T-helper 1 cell treated with Interleukin-12 subunit alpha and Interleukin-12 subunit beta and Interleukin-4 antibody, amounts not matched to agents 30 ng/mL and 1 ng/mL, for 36 hours (primary cell): ENCODE data around the gene FRRS1. TPM values are rescaled to one million over a fixed set of nuclear protein-coding genes. Genes with fewer than 3 reads are reported as not detected.
"Not testable (repeated sequence)": the region's sequence is repeated elsewhere in the genome, so short reads cannot be mapped to it uniquely, and the experiment has no call there.

Experiments
- intact Hi-C: fragments of 100-400 bp; cut with micrococcal nuclease; formaldehyde crosslinking; loops from one replicate; pipeline ENCODE4 v1.15.1; 2024
- total RNA-seq: library from RNA; stranded (reverse); gene quantifications from 2 replicates; pipeline ENCODE4 v1.2.3, GENCODE V29; 2022

Gene FRRS1
- 0.24 and 0.32 TPM in 2 replicates for total RNA-seq

GRCh38 chr1:99766378-99766800 is at the start of gene FRRS1:
FRRS1 (minus strand) TSS chr1:99766635; CDS start chr1:99748768, 17,867 bp downstream.
- intact Hi-C loops = loop anchor here (1.0 kb wide), 1 partner anchor 19 kb away; no protein-coding TSS in a partner anchor

GRCh38 chr1:99814373-99814900 is 48.0 kb upstream of the FRRS1 start:
- intact Hi-C loops = no loop called here

- intact Hi-C loops = no loop called here
These were observed 45.3 kb upstream of the FRRS1 start for GRCh38 chr1:99811747-99812146.

- intact Hi-C loops = no loop called here
These were observed 44.6 kb upstream of the FRRS1 start for GRCh38 chr1:99811075-99811474.

- intact Hi-C loops = loop anchor here (1.0 to 5.0 kb wide), 10 partner anchors 42 to 1060 kb away; partner anchors contain the start of genes AGL, CDC14A, DBT and RTCA
These were observed 42.1 kb upstream of the FRRS1 start for GRCh38 chr1:99808391-99809115.

GRCh38 chr1:99806882-99807281 is 40.4 kb upstream of the FRRS1 start:
- intact Hi-C loops = loop anchor here (5.0 kb wide), 2 partner anchors 440 to 545 kb away; partner anchors contain the start of genes CDC14A and DBT

- intact Hi-C loops = no loop called here
These were observed 35.1 kb upstream of the FRRS1 start for GRCh38 chr1:99801584-99801983.

GRCh38 chr1:99793861-99794260 is 27.4 kb upstream of the FRRS1 start:
- intact Hi-C loops = not testable (repeated sequence)

- intact Hi-C loops = loop anchor here (10.0 kb wide), 1 partner anchor 1525 kb away; no protein-coding TSS in a partner anchor
These were observed 23.3 kb upstream of the FRRS1 start for GRCh38 chr1:99789715-99790114.

- intact Hi-C loops = loop anchor here (10.0 kb wide), 1 partner anchor 1526 kb away; no protein-coding TSS in a partner anchor
These were observed 22.5 kb upstream of the FRRS1 start for GRCh38 chr1:99788896-99789295.

- intact Hi-C loops = loop anchor here (10.0 kb wide), 1 partner anchor 1528 kb away; no protein-coding TSS in a partner anchor
These were observed 20.5 kb upstream of the FRRS1 start for GRCh38 chr1:99786751-99787501.

- intact Hi-C loops = loop anchor here (1.0 to 10.0 kb wide), 2 partner anchors 19 to 1530 kb away; partner anchors contain the start of gene FRRS1
These were observed 18.4 kb upstream of the FRRS1 start for GRCh38 chr1:99784809-99785255.

- intact Hi-C loops = loop anchor here (10.0 kb wide), 1 partner anchor 1531 kb away; no protein-coding TSS in a partner anchor
These were observed 17.7 kb upstream of the FRRS1 start for GRCh38 chr1:99784143-99784542.

GRCh38 chr1:99782920-99783319 is 16.5 kb upstream of the FRRS1 start:
- intact Hi-C loops = loop anchor here (10.0 kb wide), 1 partner anchor 1532 kb away; no protein-coding TSS in a partner anchor

GRCh38 chr1:99782397-99782796 is 16.0 kb upstream of the FRRS1 start:
- intact Hi-C loops = loop anchor here (10.0 kb wide), 1 partner anchor 1532 kb away; no protein-coding TSS in a partner anchor

GRCh38 chr1:99781798-99782197 is 15.4 kb upstream of the FRRS1 start:
- intact Hi-C loops = loop anchor here (10.0 kb wide), 1 partner anchor 1533 kb away; no protein-coding TSS in a partner anchor

- intact Hi-C loops = no loop called here
These were observed 11.3 kb upstream of the FRRS1 start for GRCh38 chr1:99777752-99778151.

GRCh38 chr1:99776120-99776519 is 9.7 kb upstream of the FRRS1 start:
- intact Hi-C loops = no loop called here

- intact Hi-C loops = loop anchor here (2.0 kb wide), 1 partner anchor 20 kb away; no protein-coding TSS in a partner anchor
These were observed 6.4 kb upstream of the FRRS1 start for GRCh38 chr1:99772809-99773208.

GRCh38 chr1:99771513-99771918 is 5.1 kb upstream of the FRRS1 start:
- intact Hi-C loops = no loop called here
